C4-2B (cell line): Measurements from ENCODE around the gene MED28.

Source experiments
- H3K27ac ChIP-seq: fragments of 450-650 bp; 2 replicates; pipeline ENCODE4 v1.5.1; 2017
- CTCF ChIP-seq: fragments of 450-650 bp; conservative IDR thresholded peaks from 2 replicates; pipeline ENCODE4 v1.5.1; 2017; ENCODE audit warnings: mild to moderate bottlenecking
- ZFX ChIP-seq: fragments of 450-650 bp; IDR thresholded peaks from 2 replicates; pipeline ENCODE4 v1.6.1; 2017

MED28 gene

GRCh38 chr4:17639136-17639535, 24.7 kb downstream of the MED28 start:
- H3K27ac ChIP-seq, result no peak overlapping the region
- TF ChIP-seq CTCF, result no peak
- no peak for TF ChIP-seq ZFX

GRCh38 chr4:17642398-17642783, 27.9 kb downstream of the MED28 start:
- no peak overlapping the region for H3K27ac ChIP-seq
- TF ChIP-seq ZFX, result no peak
- TF ChIP-seq CTCF, result no peak

- TF ChIP-seq CTCF, result no peak
- H3K27ac ChIP-seq, result no peak overlapping the region
These were observed 32.3 kb downstream of the MED28 start for GRCh38 chr4:17646693-17647092.

GRCh38 chr4:17647176-17647806, 32.9 kb downstream of the MED28 start:
- H3K27ac ChIP-seq, result no peak overlapping the region
- no peak for TF ChIP-seq ZFX
- no peak for TF ChIP-seq CTCF

DNA sequence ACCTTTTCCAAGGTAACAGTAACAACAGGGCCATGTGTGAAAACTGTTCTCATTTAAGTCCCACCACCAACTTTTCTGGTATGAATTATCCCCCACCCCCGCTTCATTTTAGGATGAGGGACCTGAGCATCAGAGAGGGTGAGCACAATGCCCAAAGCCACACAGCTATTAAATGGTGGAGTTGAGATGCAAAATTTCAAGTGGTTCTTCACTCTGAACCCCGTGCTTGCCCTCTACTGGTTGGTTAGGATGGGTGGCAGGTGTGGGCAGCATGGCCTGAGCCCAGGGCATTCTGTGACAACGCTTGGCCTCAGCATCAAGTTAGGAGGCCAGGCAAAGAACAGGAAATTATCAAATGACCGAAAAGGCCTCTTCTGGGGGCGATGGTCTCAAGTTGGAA, 33.5 kb downstream of the MED28 start:
- no peak for TF ChIP-seq CTCF
- TF ChIP-seq ZFX, result no peak
- H3K27ac ChIP-seq, result no peak overlapping the region

GRCh38 chr4:17650406-17650805, 36.0 kb downstream of the MED28 start:
- no peak overlapping the region for H3K27ac ChIP-seq
- TF ChIP-seq ZFX, result no peak
- TF ChIP-seq CTCF, result no peak

DNA sequence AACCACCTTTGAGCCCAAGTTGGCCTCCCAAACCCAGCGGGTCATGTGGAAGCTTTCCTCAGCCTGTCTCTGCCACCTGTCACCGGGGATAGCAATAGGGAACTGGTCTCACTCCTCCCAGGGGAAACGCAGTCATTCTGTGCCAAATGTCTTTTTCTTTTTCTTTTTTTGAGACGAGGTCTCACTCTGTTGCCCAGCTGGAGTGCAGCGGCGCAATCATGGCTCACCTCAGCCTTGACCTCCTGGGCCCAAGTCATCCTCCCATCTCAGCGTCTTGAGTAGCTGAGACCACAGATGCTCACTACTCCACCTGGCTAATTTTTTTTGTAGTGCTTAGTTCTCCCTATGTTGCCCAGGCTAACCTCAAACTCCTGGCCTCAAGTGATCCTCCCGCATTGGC, 40.3 kb downstream of the MED28 start:
- H3K27ac ChIP-seq, result no peak overlapping the region
- TF ChIP-seq ZFX (no peak), CTCF (no peak)
